IMR-90 (cell line): ENCODE data around the gene MPG. TPM values are rescaled to one million over a fixed set of nuclear protein-coding genes. Genes with fewer than 3 reads are reported as not detected.

Experiments used
- ATAC-seq: fragments of 200-7000 bp; cut with Tn5 transposase; 2 replicates; pipeline ENCODE4 v1.9.1; 2020; ENCODE audit warnings: low read depth, mild to moderate bottlenecking, moderate library complexity
- BruUV-seq: library from RNA; stranded (reverse); fragments of 400-500 nt; replicated peaks from 2 replicates; lab custom pipeline; 2021; lab: Mats Ljungman, UMichigan
- CTCF ChIA-PET: fragments of 300-600 bp; formaldehyde crosslinking; extraction: SDS; loops from one replicate; lab custom pipeline; 2021; ENCODE audit warnings: antibody characterized with exemption; lab: Yijun Ruan, JAX
- POLR2A ChIA-PET: fragments of 300-600 bp; sonication (Branson Sonifier 250); formaldehyde crosslinking; loops from one replicate; lab custom pipeline; 2022; ENCODE audit warnings: antibody characterized with exemption; ENCODE audit not compliant: unreplicated experiment; lab: Charles Lee
- DNase-seq: peaks from one replicate; pipeline ENCODE4 v3.0.0; 2013
- H2AFZ ChIP-seq: replicated peaks from 2 replicates; pipeline ENCODE3; 2013; ENCODE audit warnings: low read length, mild to moderate bottlenecking; ENCODE audit not compliant: poor library complexity
- H2AK5ac ChIP-seq: 2 replicates; pipeline ENCODE4 v1.6.1; 2013; ENCODE audit warnings: low read depth, low read length, inconsistent platforms
- H2AK9ac ChIP-seq: replicated peaks from 2 replicates; pipeline ENCODE3; 2013; ENCODE audit warnings: mild to moderate bottlenecking, low read depth, low read length, moderate library complexity; ENCODE audit not compliant: poor library complexity
- H2BK120ac ChIP-seq: 2 replicates; pipeline ENCODE4 v1.6.1; 2013; ENCODE audit warnings: low read depth, low read length, inconsistent platforms
- H2BK15ac ChIP-seq: 3 replicates; pipeline ENCODE4 v1.6.1; 2013; ENCODE audit warnings: low read depth, low read length, inconsistent platforms
- H2BK20ac ChIP-seq: 2 replicates; pipeline ENCODE4 v1.6.1; 2013; ENCODE audit warnings: low read depth, mild to moderate bottlenecking, inconsistent platforms, low read length, moderate library complexity
- H2BK5ac ChIP-seq: 2 replicates; pipeline ENCODE4 v1.6.1; 2013; ENCODE audit warnings: mild to moderate bottlenecking, low read depth, low read length, inconsistent platforms; ENCODE audit not compliant: poor library complexity, severe bottlenecking
- H3K14ac ChIP-seq: replicated peaks from 2 replicates; pipeline ENCODE4 v1.6.1; 2013; ENCODE audit warnings: low read depth, low read length, inconsistent platforms
- H3K18ac ChIP-seq: 2 replicates; pipeline ENCODE4 v1.6.1; 2013; ENCODE audit warnings: low read depth, low read length, control low read depth
- H3K23ac ChIP-seq: 2 replicates; pipeline ENCODE4 v1.6.1; 2013; ENCODE audit warnings: low read depth, low read length, inconsistent platforms
- H3K27ac ChIP-seq: 2 replicates; pipeline ENCODE4 v1.5.1; 2013; ENCODE audit warnings: mild to moderate bottlenecking, control low read depth, low read length; ENCODE audit not compliant: insufficient read depth
- H3K27me3 ChIP-seq: 2 replicates; pipeline ENCODE4 v1.6.1; 2013; ENCODE audit warnings: low read length; ENCODE audit not compliant: control insufficient read depth, insufficient read depth
- H3K36me3 ChIP-seq: 2 replicates; pipeline ENCODE4 v1.6.1; 2013; ENCODE audit warnings: low read length, mixed read lengths; ENCODE audit not compliant: control insufficient read depth, insufficient read depth
- H3K4ac ChIP-seq: 2 replicates; pipeline ENCODE4 v1.6.1; 2013; ENCODE audit warnings: low read depth, low read length, inconsistent platforms
- H3K4me1 ChIP-seq: 2 replicates; pipeline ENCODE4 v1.6.1; 2013; ENCODE audit warnings: low read length, mixed read lengths; ENCODE audit not compliant: control insufficient read depth, insufficient read depth
- H3K4me2 ChIP-seq: 2 replicates; pipeline ENCODE4 v1.6.1; 2013; ENCODE audit warnings: low read depth, mild to moderate bottlenecking, control low read depth, low read length, moderate library complexity
- H3K4me3 ChIP-seq: 2 replicates; pipeline ENCODE4 v1.5.1; 2013; ENCODE audit warnings: low read depth, mild to moderate bottlenecking, control low read depth, low read length, moderate library complexity; ENCODE audit not compliant: insufficient read depth
- H3K56ac ChIP-seq: 2 replicates; pipeline ENCODE4 v1.6.1; 2013; ENCODE audit warnings: low read length, inconsistent platforms; ENCODE audit not compliant: insufficient read depth; ENCODE audit errors: extremely low read depth
- H3K79me1 ChIP-seq, 2 experiments: 2 replicates each; pipeline ENCODE4 v1.6.1; 2013; ENCODE audit warnings: low read length in 2 of 2, inconsistent platforms in 1 of 2, low read depth in 1 of 2
- H3K9ac ChIP-seq: 2 replicates; pipeline ENCODE4 v1.6.1; 2013; ENCODE audit warnings: low read depth, low read length, control low read depth
- H3K9me1 ChIP-seq: 2 replicates; pipeline ENCODE4 v1.6.1; 2013; ENCODE audit warnings: low read length, inconsistent platforms; ENCODE audit not compliant: insufficient read depth
- H3K9me3 ChIP-seq: 2 replicates; pipeline ENCODE4 v1.6.1; 2013; ENCODE audit warnings: low read length; ENCODE audit not compliant: control insufficient read depth, insufficient read depth
- H4K20me1 ChIP-seq: 2 replicates; pipeline ENCODE4 v1.6.1; 2013; ENCODE audit warnings: low read length, inconsistent platforms; ENCODE audit not compliant: insufficient read depth
- H4K5ac ChIP-seq: 2 replicates; pipeline ENCODE4 v1.6.1; 2013; ENCODE audit warnings: mild to moderate bottlenecking, low read depth, low read length, control low read depth
- H4K8ac ChIP-seq, 2 experiments: 2 replicates each; pipeline ENCODE4 v1.6.1; 2013; ENCODE audit warnings: low read depth in 2 of 2, low read length in 2 of 2, control low read depth in 1 of 2, inconsistent platforms in 1 of 2
- H4K91ac ChIP-seq: 2 replicates; pipeline ENCODE4 v1.6.1; 2013; ENCODE audit warnings: low read depth, low read length, inconsistent platforms; ENCODE audit not compliant: insufficient read depth
- CHD1 ChIP-seq: IDR thresholded peaks from 2 replicates; pipeline ENCODE4 v1.6.1; 2012; ENCODE audit warnings: low read depth, low read length, improper control_type of control experiment
- FOS ChIP-seq: fragments of 150-350 bp; IDR thresholded peaks from 2 replicates; pipeline ENCODE4 v1.6.1; 2016; ENCODE audit warnings: low read depth, low read length
- MAZ ChIP-seq: IDR thresholded peaks from 2 replicates; pipeline ENCODE4 v1.6.1; 2012; ENCODE audit warnings: low read depth, mild to moderate bottlenecking, low read length, improper control_type of control experiment, moderate library complexity, borderline replicate concordance
- POLR2A ChIP-seq: IDR thresholded peaks from 2 replicates; pipeline ENCODE4 v1.6.1; 2012; ENCODE audit warnings: mild to moderate bottlenecking, low read depth, low read length
- RCOR1 ChIP-seq: IDR thresholded peaks from 2 replicates; pipeline ENCODE4 v1.6.1; 2012; ENCODE audit warnings: mild to moderate bottlenecking, low read length, improper control_type of control experiment; ENCODE audit not compliant: insufficient replicate concordance
- SMC3 ChIP-seq: fragments of 150-350 bp; IDR thresholded peaks from 2 replicates; pipeline ENCODE4 v1.6.1; 2016; ENCODE audit warnings: low read depth, mild to moderate bottlenecking, antibody characterized with exemption, low read length, moderate library complexity
- WGBS, 2 experiments: methylation state at CpG; one replicate each; pipeline versions ENCODE4 v1.1.5 to v1.1.7; 2013; ENCODE audit warnings: missing lambda C conversion rate in 2 of 2; ENCODE audit not compliant: insufficient read length in 1 of 2; ENCODE audit errors: extremely low coverage in 2 of 2; 5-methylcytosine and 5-hydroxymethylcytosine counted together
- dilution Hi-C: fragments of 300-500 bp; cut with HindIII; formaldehyde crosslinking; loops from one replicate; pipeline ENCODE4 v1.14.3; 2018; ENCODE audit warnings: low sequenced_read_pairs; ENCODE audit not compliant: unreplicated experiment
- in situ Hi-C: fragments of 300-500 bp; cut with MboI; formaldehyde crosslinking; loops from 3 replicates; pipeline ENCODE4 v1.14.3; 2019; ENCODE audit warnings: low sequenced_read_pairs, inconsistent platforms, mixed read lengths
- intact Hi-C: fragments of 100-400 bp; cut with micrococcal nuclease; formaldehyde crosslinking; loops from 2 replicates; pipeline ENCODE4 v1.10.0; 2022
- polyA plus RNA-seq, 3 experiments: library from polyadenylated mRNA; depleted of rRNA; stranded (reverse); fragments of >200 nt; gene quantifications; 2 replicates each; pipeline ENCODE4 v1.2.3, GENCODE V29; 2012; ENCODE audit warnings: low replicate concordance in 1 of 3
- total RNA-seq: library from RNA; depleted of rRNA; stranded (reverse); fragments of >200 nt; gene quantifications from 2 replicates; pipeline ENCODE4 v1.2.3, GENCODE V29; 2012

Gene MPG
- total and polyA plus RNA-seq, 2 of the 4 experiments (the other 2 are of a cell fraction) = 66.7 to 135 TPM

DNA sequence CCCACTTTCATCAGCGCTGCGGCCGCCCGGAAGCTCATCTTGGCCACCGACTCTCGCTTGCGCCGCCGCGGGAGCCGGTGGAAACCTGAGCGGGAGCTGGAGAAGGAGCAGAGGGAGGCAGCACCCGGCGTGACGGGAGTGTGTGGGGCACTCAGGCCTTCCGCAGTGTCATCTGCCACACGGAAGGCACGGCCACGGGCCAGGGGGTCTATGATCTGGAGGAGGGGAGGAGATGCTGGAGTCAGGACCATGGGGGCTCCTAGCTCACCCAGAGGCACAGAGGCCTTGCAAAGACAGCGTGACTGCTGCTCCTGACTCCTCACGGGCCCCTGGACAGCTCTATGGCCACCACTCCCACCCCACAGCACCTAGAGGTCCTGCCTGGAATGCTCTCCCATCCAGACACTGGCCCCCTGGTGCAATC lies 15.0 kb upstream of the MPG start:
- BruUV-seq = no TSS peak
- Histone ChIP-seq H3K27ac (no peak overlapping the region), H3K9ac (no peak overlapping the region), H3K9me1 (no peaks in the 10 kb centered on the region), H3K56ac (no peak overlapping the region), H3K36me3 (peaks cover 69% of the 10 kb centered on the region), H3K14ac (no peak overlapping the region), H2AFZ (no peak overlapping the region), H3K9me3 (no peaks in the 10 kb centered on the region), H3K4me1 (peaks cover 15% of the 10 kb centered on the region), H4K8ac (no peak overlapping the region), H3K4ac (no peak overlapping the region), H3K4me2 (no peak overlapping the region), H2BK120ac (no peak overlapping the region), H2BK5ac (no peak overlapping the region), H4K5ac (no peak overlapping the region), H4K20me1 (peaks cover 72% of the 10 kb centered on the region), H3K27me3 (no peaks in the 10 kb centered on the region), H2BK20ac (no peak overlapping the region), H2BK15ac (no peak overlapping the region), H2AK9ac (no peak overlapping the region), H3K4me3 (no peak overlapping the region), H3K23ac (no peak overlapping the region), H3K79me1 (peaks cover 24 to 62% of the 10 kb centered on the region in 2 experiments), H3K18ac (no peak overlapping the region), H4K91ac (no peak overlapping the region), H2AK5ac (no peak overlapping the region)
- WGBS, 2 experiments = 96% methylated on average over 10 of the region's 21 CpGs; no CpG with 5 or more reads in 1 of the 2 experiments
- DNase-seq (no peak), ATAC-seq (no peak)
- TF ChIP-seq FOS (no peak), RCOR1 (no peak), MAZ (no peak), CHD1 (no peak), POLR2A (no peak), SMC3 (no peak)
- in situ Hi-C loops (no loop called here), dilution Hi-C loops (no loop called here), intact Hi-C loops (no loop called here)
- ChIA-PET POLR2A (no interaction called here), CTCF (interaction anchor here (1.0 to 1.1 kb wide), 2 partner anchors 32 to 34 kb away, joined by 3 to 5 read pairs; no protein-coding TSS in a partner anchor)
